Liver (tissue), 9 donors: ENCODE measurements around the gene RDX. TPM values are rescaled to one million over a fixed set of nuclear protein-coding genes. Genes with fewer than 3 reads are reported as not detected.

Experiments
- DNase-seq: peaks from one replicate; pipeline ENCODE4 v3.0.0-alpha.2; 2017; ENCODE audit warnings: low spot score
- H3K27ac ChIP-seq, 2 donors: one replicate each; pipeline ENCODE4 v1.7.0; 2013; ENCODE audit warnings: inconsistent platforms in 2 of 2, low read length in 2 of 2, control low read depth in 1 of 2, low read depth in 1 of 2, mild to moderate bottlenecking in 1 of 2
- H3K27me3 ChIP-seq, 4 donors: one replicate each; pipeline versions ENCODE4 v1.6.1 to v1.7.0; 2013; ENCODE audit warnings: low read length in 3 of 4, inconsistent platforms in 1 of 4, mild to moderate bottlenecking in 1 of 4, moderate library complexity in 1 of 4; ENCODE audit not compliant: control insufficient read depth in 4 of 4, insufficient read depth in 4 of 4
- H3K36me3 ChIP-seq, 4 donors: one replicate each; pipeline versions ENCODE4 v1.6.1 to v1.7.0; 2013; ENCODE audit warnings: low read length in 3 of 4, mild to moderate bottlenecking in 3 of 4, low read depth in 1 of 4, moderate library complexity in 1 of 4; ENCODE audit not compliant: control insufficient read depth in 4 of 4, insufficient read depth in 3 of 4
- H3K4me1 ChIP-seq, 4 donors: one replicate each; pipeline versions ENCODE4 v1.6.1 to v1.7.0; 2013; ENCODE audit warnings: low read length in 3 of 4, mild to moderate bottlenecking in 3 of 4, moderate library complexity in 1 of 4; ENCODE audit not compliant: control insufficient read depth in 4 of 4, insufficient read depth in 4 of 4
- H3K4me3 ChIP-seq, 3 donors: one replicate each; pipeline versions ENCODE4 v1.6.1 to v1.7.0; 2013; ENCODE audit warnings: low read length in 3 of 3, control low read depth in 1 of 3, low read depth in 1 of 3, mild to moderate bottlenecking in 1 of 3
- H3K9ac ChIP-seq, 2 donors: one replicate each; pipeline ENCODE4 v1.7.0; 2013; ENCODE audit warnings: low read length in 2 of 2, mild to moderate bottlenecking in 2 of 2, moderate library complexity in 2 of 2, control low read depth in 1 of 2, low read depth in 1 of 2
- H3K9me3 ChIP-seq, 4 donors: one replicate each; pipeline versions ENCODE4 v1.6.1 to v1.7.0; 2013; ENCODE audit warnings: low read length in 3 of 4; ENCODE audit not compliant: control insufficient read depth in 4 of 4
- ATF3 ChIP-seq: IDR thresholded peaks from 2 replicates; pipeline ENCODE4 v1.6.1; 2016; ENCODE audit warnings: antibody characterized with exemption
- CTCF ChIP-seq: fragments of 150-350 bp; IDR thresholded peaks from 2 replicates; pipeline ENCODE4 v1.5.1; 2017; ENCODE audit warnings: improper control_type of control experiment, low read depth, low read length; ENCODE audit not compliant: missing input control
- GABPA ChIP-seq, 2 donors: IDR thresholded peaks in 1 of 2; conservative IDR thresholded peaks in 1 of 2; 2 replicates each; pipeline ENCODE4 v1.6.1; 2016; ENCODE audit warnings: antibody characterized with exemption in 2 of 2, mild to moderate bottlenecking in 1 of 2, moderate library complexity in 1 of 2
- HNF4A ChIP-seq, 2 donors: conservative IDR thresholded peaks; 2 replicates each; pipeline ENCODE4 v1.6.1; 2016; ENCODE audit warnings: antibody characterized with exemption in 2 of 2, mild to moderate bottlenecking in 2 of 2
- JUND ChIP-seq, 2 donors: IDR thresholded peaks; 2 replicates each; pipeline ENCODE4 v1.6.1; 2016; ENCODE audit warnings: antibody characterized with exemption in 2 of 2
- MAX ChIP-seq: IDR thresholded peaks from 2 replicates; pipeline ENCODE4 v1.6.1; 2016; ENCODE audit warnings: antibody characterized with exemption
- RAD21 ChIP-seq, 2 donors: IDR thresholded peaks; 2 replicates each; pipeline ENCODE4 v1.6.1; 2016; ENCODE audit warnings: antibody characterized with exemption in 2 of 2, mild to moderate bottlenecking in 2 of 2
- REST ChIP-seq: IDR thresholded peaks from 2 replicates; pipeline ENCODE4 v1.6.1; 2016; ENCODE audit warnings: antibody characterized with exemption, mild to moderate bottlenecking
- RXRA ChIP-seq, 2 donors: IDR thresholded peaks; 2 replicates each; pipeline ENCODE4 v1.6.1; 2017 to 2018; ENCODE audit warnings: antibody characterized with exemption in 2 of 2, mild to moderate bottlenecking in 1 of 2
- YY1 ChIP-seq: IDR thresholded peaks from 2 replicates; pipeline ENCODE4 v1.6.1; 2016; ENCODE audit warnings: antibody characterized with exemption, mild to moderate bottlenecking
- ZBTB33 ChIP-seq: IDR thresholded peaks from 2 replicates; pipeline ENCODE4 v1.6.1; 2016; ENCODE audit warnings: antibody characterized with exemption
- WGBS: extraction: QIAGEN DNeasy Blood & Tissue Kit; methylation state at CpG from one replicate; pipeline ENCODE4 v1.1.7; 2013; 5-methylcytosine and 5-hydroxymethylcytosine counted together
- polyA plus RNA-seq, 2 donors: library from polyadenylated mRNA; stranded (reverse) in 1 of 2; unstranded in 1 of 2; fragments of 200-250 nt in 1 of 2; fragments of >200 nt in 1 of 2; fragmentation: Nextera tagmentation in 1 of 2; extraction: Ambion mirVana in 1 of 2; gene quantifications; one replicate each; pipeline versions ENCODE4 v1.2.1 to v1.2.3, GENCODE V29; 2013 to 2015
- total RNA-seq, 2 donors: library from RNA; depleted of rRNA; stranded (reverse); fragments of >200 nt; gene quantifications; one replicate each; pipeline ENCODE4 v1.2.3, GENCODE V29; 2014
- donor health status: healthy.
- donor health status: healthy.
- donor health status: healthy.
- donor health status: healthy.
- donor health status: healthy.

The RDX gene
- total and polyA plus RNA-seq, 4 donors: 19.9 to 116 (median 53.9) TPM

- no peak for DNase-seq
Measured at GRCh38 chr11:110336054-110336453, 39.6 kb upstream of the RDX start.

More at GRCh38 chr11:110336054-110336453, 39.6 kb upstream of the RDX start:
- H3K9ac ChIP-seq: no peak overlapping the region
- TF ChIP-seq GABPA (IDR thresholded peaks at IDR 0.05 in 1 of 2, conservative IDR thresholded peaks at IDR 0.05 in 1 of 2) (no peak), YY1 (no peak), CTCF (no peak), ZBTB33 (no peak), RAD21 (IDR thresholded peaks at IDR 0.05) (no peak), REST (no peak), HNF4A (conservative IDR thresholded peaks at IDR 0.05) (no peak), MAX (no peak), RXRA (IDR thresholded peaks at IDR 0.05) (no peak), JUND (IDR thresholded peaks at IDR 0.05) (no peak), ATF3 (no peak)
- H3K36me3 ChIP-seq: no peaks in the 10 kb centered on the region
- no peaks in the 10 kb centered on the region for H3K27me3 ChIP-seq
- no peak overlapping the region for H3K4me3 ChIP-seq
- H3K27ac ChIP-seq: no peak overlapping the region
- H3K9me3 ChIP-seq: no peaks in the 10 kb centered on the region
- H3K4me1 ChIP-seq: no peaks in the 10 kb centered on the region
- 81% methylated on average over 3 of the region's 3 CpGs for WGBS
